Measurements from ENCODE around the gene ID3. TPM values are rescaled to one million over a fixed set of nuclear protein-coding genes. Genes with fewer than 3 reads are reported as not detected.
A peak's percentile ranks its signal among the peaks of the same experiment; 100 is the strongest.

ID3 gene
- total and polyA plus RNA-seq, 2 of the 8 experiments (the other 6 are each of a cell fraction or from before 2014, with no cell fraction given): 240 to 304 TPM

GRCh38 chr1:23530087-23530746, 29.1 kb downstream of the ID3 start:
- CTCF ChIA-PET (ENCODE audit: partially characterized antibody): interaction anchor here (0.6 to 16.2 kb wide), 10 partner anchors 10 to 255 kb away, joined by 3 to 230 read pairs (median 4); no protein-coding TSS in a partner anchor
- H3K14ac ChIP-seq (ENCODE audit: insufficient read length): no peak overlapping the region
- no peak overlapping the region for H3K18ac ChIP-seq (ENCODE audit: extremely low read depth, low read length)
- no peaks in the 10 kb centered on the region for H3K9me3 ChIP-seq (ENCODE audit: insufficient read depth in 2 of 2, low read depth in 1 of 2, low read length in 1 of 2)
- H3K4me1 ChIP-seq (replicated peaks in 1 of 4; ENCODE audit: control insufficient read depth in 3 of 4, insufficient read depth in 4 of 4, low read length in 3 of 4): peaks cover 7 to 19% (median 13%) of the 10 kb centered on the region in 4 experiments
- H2BK120ac ChIP-seq (replicated peaks; ENCODE audit: low read depth, low read length): no peak overlapping the region
- 20% methylated on average over 22 of the region's 22 CpGs; no CpG with 5 or more reads in 1 of the 2 experiments for WGBS, 2 experiments (ENCODE audit: extremely low coverage in 1 of 2, insufficient coverage in 1 of 2, insufficient read length in 1 of 2, insufficient replicate concordance in 2 of 2, low coverage in 1 of 2, low lambda C conversion rate in 2 of 2, missing lambda C conversion rate in 1 of 2)
- H3K9ac ChIP-seq (replicated peaks in 1 of 4; ENCODE audit: extremely low read depth in 1 of 4, low read depth in 3 of 4, low read length in 3 of 4): peak overlapping the region in 2 of 4 experiments; percentile 60 to 67; a peak in 4 of 7 replicates
- no peaks in the 10 kb centered on the region for H3K36me3 ChIP-seq (ENCODE audit: control insufficient read depth in 2 of 4, insufficient read depth in 4 of 4, low read length in 3 of 4)
- H2BK12ac ChIP-seq (ENCODE audit: low read depth, low read length): no peak overlapping the region
- no peak overlapping the region for H2BK20ac ChIP-seq (ENCODE audit: low read length)
- no peak overlapping the region; the same call in 1 of the 2 replicates for H2BK5ac ChIP-seq (ENCODE audit: low read depth, low read length)
- H2AFZ ChIP-seq (ENCODE audit: low read length): peak overlapping the region; percentile 43; the same call in 1 of the 2 replicates
- peaks cover 8% of the 10 kb centered on the region; the same call in 1 of the 2 replicates for H3K23me2 ChIP-seq (ENCODE audit: low read depth, low read length)
- H3K4ac ChIP-seq (replicated peaks; ENCODE audit: insufficient read length, low read depth, low read length): peak overlapping the region; percentile 6
- H3K79me2 ChIP-seq (ENCODE audit: control insufficient read depth in 1 of 2, insufficient read depth in 2 of 2, low read length in 2 of 2): peaks cover 0 to 3% of the 10 kb centered on the region in 2 experiments; a peak in 1 of 4 replicates
- TF ChIP-seq RBBP5 (IDR thresholded peaks at IDR 0.05; ENCODE audit: borderline replicate concordance, low read depth, low read length): 0 out of 2 replicates have a peak, but pooled peaks have one; percentile 17
- TF ChIP-seq, protein P1, sequence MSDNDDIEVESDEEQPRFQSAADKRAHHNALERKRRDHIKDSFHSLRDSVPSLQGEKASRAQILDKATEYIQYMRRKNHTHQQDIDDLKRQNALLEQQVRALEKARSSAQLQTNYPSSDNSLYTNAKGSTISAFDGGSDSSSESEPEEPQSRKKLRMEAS (IDR thresholded peaks at IDR 0.05): peak; percentile 43
- TF ChIP-seq, protein P2, sequence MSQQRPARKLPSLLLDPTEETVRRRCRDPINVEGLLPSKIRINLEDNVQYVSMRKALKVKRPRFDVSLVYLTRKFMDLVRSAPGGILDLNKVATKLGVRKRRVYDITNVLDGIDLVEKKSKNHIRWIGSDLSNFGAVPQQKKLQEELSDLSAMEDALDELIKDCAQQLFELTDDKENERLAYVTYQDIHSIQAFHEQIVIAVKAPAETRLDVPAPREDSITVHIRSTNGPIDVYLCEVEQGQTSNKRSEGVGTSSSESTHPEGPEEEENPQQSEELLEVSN (IDR thresholded peaks at IDR 0.05): no peak
- no peak overlapping the region for H2AK5ac ChIP-seq (ENCODE audit: low read depth, low read length)
- H2BK15ac ChIP-seq (ENCODE audit: low read length): no peak overlapping the region
- peak overlapping the region; percentile 51 to 78 (median 56) for H3K4me3 ChIP-seq (ENCODE audit: extremely low read depth in 1 of 4, insufficient read depth in 2 of 4, low read depth in 3 of 4, low read length in 4 of 4)
- DNase-seq (ENCODE audit: low read depth in 1 of 2, low spot score in 2 of 2) (no peak), FAIRE-seq (no peak)
- no peak overlapping the region for H4K91ac ChIP-seq (replicated peaks; ENCODE audit: insufficient read length, low read length)
- H4K8ac ChIP-seq (ENCODE audit: extremely low read depth, insufficient read depth, low read length): peak overlapping the region; percentile 80
- H3K4me2 ChIP-seq (ENCODE audit: insufficient read depth in 1 of 2, low read depth in 2 of 2, low read length in 2 of 2): peak overlapping the region; percentile 35 to 86
- peaks cover 3 to 10% of the 10 kb centered on the region in 2 experiments for H4K20me1 ChIP-seq (replicated peaks in 1 of 2; ENCODE audit: control insufficient read depth in 1 of 2, insufficient read depth in 2 of 2, low read length in 2 of 2)
- peaks cover 3 to 27% (median 18%) of the 10 kb centered on the region in 4 experiments for H3K27me3 ChIP-seq (replicated peaks in 1 of 4; ENCODE audit: control insufficient read depth in 3 of 4, extremely low read depth in 1 of 4, insufficient read depth in 3 of 4, low read length in 3 of 4)
- no peak overlapping the region for H3K27ac ChIP-seq (ENCODE audit: low read depth, low read length)
- H3K79me1 ChIP-seq (ENCODE audit: low read depth, low read length): peaks cover 2% of the 10 kb centered on the region; the same call in 1 of the 2 replicates
- H3K56ac ChIP-seq (replicated peaks; ENCODE audit: insufficient read length, low read depth, low read length): no peak overlapping the region
- no peak overlapping the region for H3K23ac ChIP-seq (ENCODE audit: insufficient read length)
- POLR2A ChIA-PET (ENCODE audit: partially characterized antibody): interaction anchor here (0.8 to 2.4 kb wide), 14 partner anchors 10 to 163 kb away, joined by 3 to 8 read pairs (median 4); partner anchors contain the start of gene RPL11
- H4K5ac ChIP-seq (ENCODE audit: insufficient read length, low read depth, low read length): no peak overlapping the region

All from H1 (cell line).